Astrocyte of the cerebellum (primary cell): ENCODE results near the gene FOXF2.

Source experiments
- DNase-seq: peaks from one replicate; pipeline ENCODE4 v3.0.0-alpha.2; 2011; ENCODE audit warnings: low read depth
- H3K4me3 ChIP-seq: 2 replicates; pipeline ENCODE4 v1.5.1; 2011; ENCODE audit warnings: mild to moderate bottlenecking, low read depth, low read length, moderate library complexity
- in situ Hi-C: cut with HindIII; loops from 2 replicates; pipeline ENCODE4 v1.10.0; 2017; ENCODE audit warnings: low sequenced_read_pairs
- TF ChIP-seq, protein P1 (sequence below): IDR thresholded peaks from 2 replicates; pipeline ENCODE4 v1.5.1; 2012; ENCODE audit warnings: low read length, low read depth, moderate library complexity, mild to moderate bottlenecking; ENCODE audit errors: missing control alignments

The FOXF2 gene

DNA sequence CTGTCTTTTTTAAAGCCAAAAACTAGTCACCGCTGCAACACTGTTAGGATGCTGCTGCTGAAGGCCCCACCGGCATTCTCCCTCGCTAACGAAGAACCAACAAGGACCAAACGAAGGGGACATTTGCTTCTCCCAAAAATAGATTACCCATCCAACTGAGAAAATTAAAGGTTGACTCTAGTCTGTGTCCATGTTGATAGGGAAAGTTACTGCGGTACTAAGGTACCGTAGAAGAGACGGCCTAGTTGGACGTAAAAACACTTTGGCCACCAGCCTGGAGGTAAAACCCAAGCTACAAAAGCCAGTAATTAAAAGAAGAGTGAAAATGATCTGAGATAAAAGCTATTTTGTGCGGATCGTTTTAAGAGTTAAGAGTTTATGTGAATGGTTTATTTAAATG lies 11.8 kb upstream of the FOXF2 start:
- in situ Hi-C loops = loop anchor here (25.0 kb wide), 1 partner anchor 790 kb away; no protein-coding TSS in a partner anchor
- no peak overlapping the region for H3K4me3 ChIP-seq
- TF ChIP-seq, protein P1, sequence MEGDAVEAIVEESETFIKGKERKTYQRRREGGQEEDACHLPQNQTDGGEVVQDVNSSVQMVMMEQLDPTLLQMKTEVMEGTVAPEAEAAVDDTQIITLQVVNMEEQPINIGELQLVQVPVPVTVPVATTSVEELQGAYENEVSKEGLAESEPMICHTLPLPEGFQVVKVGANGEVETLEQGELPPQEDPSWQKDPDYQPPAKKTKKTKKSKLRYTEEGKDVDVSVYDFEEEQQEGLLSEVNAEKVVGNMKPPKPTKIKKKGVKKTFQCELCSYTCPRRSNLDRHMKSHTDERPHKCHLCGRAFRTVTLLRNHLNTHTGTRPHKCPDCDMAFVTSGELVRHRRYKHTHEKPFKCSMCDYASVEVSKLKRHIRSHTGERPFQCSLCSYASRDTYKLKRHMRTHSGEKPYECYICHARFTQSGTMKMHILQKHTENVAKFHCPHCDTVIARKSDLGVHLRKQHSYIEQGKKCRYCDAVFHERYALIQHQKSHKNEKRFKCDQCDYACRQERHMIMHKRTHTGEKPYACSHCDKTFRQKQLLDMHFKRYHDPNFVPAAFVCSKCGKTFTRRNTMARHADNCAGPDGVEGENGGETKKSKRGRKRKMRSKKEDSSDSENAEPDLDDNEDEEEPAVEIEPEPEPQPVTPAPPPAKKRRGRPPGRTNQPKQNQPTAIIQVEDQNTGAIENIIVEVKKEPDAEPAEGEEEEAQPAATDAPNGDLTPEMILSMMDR = no peak
- DNase-seq = no peak

DNA sequence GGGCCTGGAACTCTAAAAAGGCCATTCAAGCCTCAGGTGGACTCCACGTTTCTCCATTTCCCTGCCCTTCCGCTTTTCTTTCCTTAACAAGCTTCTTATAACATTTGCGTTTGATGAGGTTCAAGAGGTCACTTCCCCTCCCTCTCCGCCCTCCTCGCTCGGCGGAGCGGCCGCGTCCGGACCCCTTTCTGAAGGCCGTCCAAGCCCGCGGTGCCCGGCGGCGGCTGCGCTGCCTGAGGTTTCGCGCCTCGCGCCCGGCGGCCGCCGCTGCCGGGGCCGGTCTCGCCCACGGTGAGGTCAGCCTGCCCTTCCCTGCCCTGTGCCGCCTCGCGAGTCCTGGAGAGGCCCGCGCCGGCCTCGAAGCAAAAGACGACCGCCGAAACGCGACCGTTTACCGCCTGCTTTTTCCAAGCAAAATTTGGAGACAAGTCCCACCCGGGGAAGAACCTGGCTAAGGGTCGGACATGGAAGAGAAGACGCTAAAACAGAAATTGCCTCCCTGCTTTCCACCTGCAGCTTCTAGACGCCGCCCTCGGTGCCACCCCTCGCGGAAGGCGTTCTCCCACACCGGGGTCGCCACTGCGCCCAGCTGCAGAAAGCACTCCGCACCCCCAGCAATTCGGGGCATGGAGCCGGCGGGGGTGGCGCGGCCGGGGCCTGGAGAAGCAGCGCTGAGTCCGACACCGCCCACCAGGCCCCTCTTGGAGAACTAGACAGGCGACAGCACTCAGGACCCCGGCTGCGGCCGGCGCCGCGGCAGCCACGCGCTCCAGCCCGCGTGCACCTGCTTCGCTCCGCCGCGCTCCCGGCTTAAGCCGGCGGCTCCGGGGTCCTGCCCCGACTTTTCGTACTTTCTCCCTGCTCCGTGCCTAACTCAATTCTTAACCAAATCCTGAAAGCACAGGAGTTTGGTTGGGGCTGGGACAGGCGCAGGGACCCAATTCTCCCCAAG lies 11.0 kb upstream of the FOXF2 start:
- H3K4me3 ChIP-seq = no peak overlapping the region
- TF ChIP-seq, protein P1 = no peak
- in situ Hi-C loops = loop anchor here (25.0 kb wide), 1 partner anchor 791 kb away; no protein-coding TSS in a partner anchor
- DNase-seq = no peak

DNA sequence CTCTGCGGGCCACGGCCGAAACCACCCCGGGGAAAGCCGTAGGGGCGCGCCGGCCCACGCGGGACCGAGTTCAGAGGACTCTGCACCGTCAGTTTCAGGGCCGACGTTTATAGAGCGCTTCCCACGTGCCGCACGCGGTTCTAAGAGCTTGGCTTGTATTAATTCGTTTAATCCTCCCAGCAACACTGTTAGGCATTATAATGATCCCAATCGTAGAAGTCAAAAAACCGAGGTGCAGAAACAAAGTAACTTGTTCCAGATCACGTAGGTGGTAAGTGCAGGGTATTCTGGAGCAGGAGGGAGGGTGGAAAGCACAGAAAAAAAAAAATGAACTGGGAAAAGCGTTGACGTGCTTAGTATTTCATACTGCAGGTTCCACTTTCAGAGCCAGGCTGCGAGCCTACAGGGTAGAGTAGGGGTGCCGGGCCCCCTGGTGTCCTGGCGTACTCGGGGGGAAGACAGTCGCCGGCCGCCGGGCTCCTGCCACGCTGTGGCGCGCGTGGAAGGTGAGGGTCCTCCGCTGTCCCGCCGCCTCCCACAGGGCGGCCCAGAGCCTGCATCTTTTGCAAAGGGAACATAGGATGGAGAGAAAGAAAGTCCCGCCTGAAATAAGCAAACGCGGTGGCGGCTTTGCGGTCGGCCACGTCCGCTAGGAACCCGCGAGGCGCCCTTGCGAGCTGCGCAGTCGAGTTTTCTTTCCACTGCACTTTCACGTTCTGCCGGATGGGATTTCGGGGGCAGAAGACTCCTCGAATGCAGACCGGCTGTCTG lies 10.2 kb upstream of the FOXF2 start:
- in situ Hi-C loops = loop anchor here (25.0 kb wide), 1 partner anchor 792 kb away; no protein-coding TSS in a partner anchor
- TF ChIP-seq, protein P1 = no peak
- no peak overlapping the region for H3K4me3 ChIP-seq
- DNase-seq = no peak

DNA sequence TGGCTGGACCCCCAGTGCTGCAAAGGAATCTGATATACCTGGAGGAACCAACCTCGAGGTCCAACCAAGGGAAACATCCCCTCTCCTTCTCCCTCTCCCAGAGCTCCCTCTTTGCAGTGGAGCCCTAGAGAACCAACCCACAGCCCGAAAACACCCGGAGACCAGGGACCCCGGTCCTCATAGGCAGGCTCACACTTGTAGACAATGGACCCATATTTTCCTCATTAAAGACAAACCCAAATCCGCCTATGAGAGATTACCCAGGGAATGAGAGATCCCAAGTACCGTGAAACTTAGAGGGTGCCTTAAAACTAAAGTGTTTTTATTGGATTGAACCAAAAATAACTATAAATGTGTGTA lies 9.6 kb upstream of the FOXF2 start:
- no peak for DNase-seq
- no peak overlapping the region for H3K4me3 ChIP-seq
- in situ Hi-C loops = loop anchor here (25.0 kb wide), 1 partner anchor 792 kb away; no protein-coding TSS in a partner anchor
- TF ChIP-seq, protein P1 = no peak

DNA sequence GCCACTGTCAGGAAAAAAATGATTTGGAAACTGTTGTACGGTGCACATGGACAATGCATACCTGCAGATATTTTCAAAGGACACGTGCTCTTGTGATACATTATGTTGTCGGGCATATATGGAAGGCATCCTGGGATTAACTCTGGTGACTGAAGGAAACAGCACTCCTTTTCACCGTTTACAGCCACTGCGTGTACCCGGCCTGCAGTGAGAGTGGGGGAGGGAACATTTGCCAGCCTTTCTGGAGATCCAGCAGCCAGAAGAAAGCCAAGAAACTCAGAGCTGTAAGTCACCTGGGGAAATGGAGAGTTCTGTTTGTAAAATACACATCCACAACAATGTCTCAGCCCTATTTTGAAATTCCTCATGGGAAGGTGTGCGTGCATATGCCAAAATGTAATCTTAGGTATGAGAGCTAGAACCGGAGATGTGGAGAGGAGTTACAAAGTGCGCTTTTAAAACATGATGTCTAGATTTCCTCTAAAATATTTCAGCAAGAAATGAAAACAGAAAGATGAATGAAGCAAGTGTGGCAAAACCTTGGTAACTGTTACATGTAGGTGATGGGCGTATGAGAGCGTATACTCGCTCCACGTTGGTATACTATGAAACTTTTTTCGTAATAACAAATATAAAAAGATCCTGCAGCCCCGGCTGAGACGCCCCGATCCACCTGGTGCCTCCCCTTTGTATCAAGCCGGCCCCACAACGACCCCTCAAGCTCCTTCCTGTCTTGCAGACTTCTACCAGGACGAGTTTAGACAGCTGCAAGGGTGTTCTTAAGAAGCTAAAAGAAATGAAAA lies 8.6 kb upstream of the FOXF2 start:
- no peak for DNase-seq
- in situ Hi-C loops = loop anchor here (25.0 kb wide), 1 partner anchor 794 kb away; no protein-coding TSS in a partner anchor
- TF ChIP-seq, protein P1 = no peak
- no peak overlapping the region for H3K4me3 ChIP-seq
